KMS-11 (cell line): Measurements from ENCODE around the gene RNF213.
A peak's percentile ranks its signal among the peaks of the same experiment; 100 is the strongest.

Experiments
- H2AFZ ChIP-seq: fragments of 200-600 bp; sonication (generic); 2 replicates; pipeline ENCODE4 v1.6.1; 2016; ENCODE audit warnings: antibody characterized with exemption, mixed run types, low read depth
- H3K27ac ChIP-seq: fragments of 200-600 bp; sonication (generic); 2 replicates; pipeline ENCODE4 v1.6.1; 2016; ENCODE audit warnings: mild to moderate bottlenecking, mixed run types
- H3K27me3 ChIP-seq: fragments of 200-600 bp; sonication (generic); 2 replicates; pipeline ENCODE4 v1.6.1; 2017; ENCODE audit warnings: mild to moderate bottlenecking, low read depth, mixed run types, moderate library complexity; ENCODE audit not compliant: insufficient read depth
- H3K36me3 ChIP-seq: fragments of 200-600 bp; sonication (generic); 2 replicates; pipeline ENCODE4 v1.6.1; 2017; ENCODE audit warnings: mild to moderate bottlenecking, mixed run types; ENCODE audit not compliant: insufficient read depth
- H3K4me1 ChIP-seq: fragments of 200-600 bp; sonication (generic); 2 replicates; pipeline ENCODE4 v1.6.1; 2016; ENCODE audit warnings: mild to moderate bottlenecking, low read depth, mixed run types; ENCODE audit not compliant: poor library complexity, severe bottlenecking
- H3K4me2 ChIP-seq: fragments of 200-600 bp; sonication (generic); 2 replicates; pipeline ENCODE4 v1.7.0; 2016; ENCODE audit warnings: mild to moderate bottlenecking, mixed run types
- H3K4me3 ChIP-seq: fragments of 200-600 bp; sonication (generic); IDR thresholded peaks from 2 replicates; pipeline ENCODE4 v1.6.1; 2017; ENCODE audit warnings: low read depth, low read length, mixed read lengths; ENCODE audit not compliant: insufficient read depth
- H3K79me2 ChIP-seq: fragments of 200-600 bp; sonication (generic); 2 replicates; pipeline ENCODE4 v1.6.1; 2016; ENCODE audit warnings: low read depth, mixed run types; ENCODE audit not compliant: insufficient read depth
- H3K9ac ChIP-seq: fragments of 200-600 bp; sonication (generic); 2 replicates; pipeline ENCODE4 v1.6.1; 2016; ENCODE audit warnings: mild to moderate bottlenecking, mixed run types
- H4K20me1 ChIP-seq: fragments of 200-600 bp; sonication (generic); 2 replicates; pipeline ENCODE4 v1.6.1; 2016; ENCODE audit warnings: mild to moderate bottlenecking, mixed run types; ENCODE audit not compliant: insufficient read depth
- TF ChIP-seq, protein P1 (sequence below): fragments of 200-600 bp; sonication (generic); conservative IDR thresholded peaks from 2 replicates; pipeline ENCODE4 v1.6.1; 2017; ENCODE audit warnings: low read depth, mild to moderate bottlenecking, antibody characterized with exemption, low read length, moderate library complexity, mixed read lengths

The RNF213 gene

DNA sequence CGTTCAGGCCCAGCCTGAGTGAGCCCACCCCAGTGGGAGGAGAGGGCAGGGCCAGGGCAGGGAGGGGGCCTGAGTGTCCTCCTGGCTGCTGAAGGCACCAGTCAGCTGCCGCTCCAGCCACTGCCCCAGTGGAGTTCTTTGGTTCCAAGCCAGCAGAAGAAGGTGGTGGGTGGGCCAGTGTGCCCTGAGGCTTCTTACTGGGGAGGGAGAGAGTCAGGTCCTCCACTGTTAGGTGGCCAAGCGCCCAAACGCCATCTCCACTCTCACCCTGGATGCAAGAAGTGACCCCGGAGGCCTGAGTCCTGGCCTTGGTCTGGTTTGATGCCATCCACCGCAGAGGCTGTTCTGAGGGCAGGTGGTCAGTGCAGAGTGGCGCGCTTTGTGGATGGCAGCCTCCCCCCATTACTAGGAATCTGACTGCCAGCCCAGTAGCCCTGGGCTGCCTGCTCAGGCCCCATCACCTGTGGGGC lies 2.2 kb downstream of the RNF213 start:
- Histone ChIP-seq H2AFZ (no peak overlapping the region), H3K27me3 (no peaks in the 10 kb centered on the region), H3K4me3 (no peak overlapping the region), H3K4me1 (peaks cover 46% of the 10 kb centered on the region), H3K27ac (peak overlapping the region; percentile 88), H3K9ac (no peak overlapping the region), H3K4me2 (peak overlapping the region; percentile 99), H3K79me2 (no peaks in the 10 kb centered on the region), H4K20me1 (no peaks in the 10 kb centered on the region), H3K36me3 (no peaks in the 10 kb centered on the region)
- TF ChIP-seq, protein P1, sequence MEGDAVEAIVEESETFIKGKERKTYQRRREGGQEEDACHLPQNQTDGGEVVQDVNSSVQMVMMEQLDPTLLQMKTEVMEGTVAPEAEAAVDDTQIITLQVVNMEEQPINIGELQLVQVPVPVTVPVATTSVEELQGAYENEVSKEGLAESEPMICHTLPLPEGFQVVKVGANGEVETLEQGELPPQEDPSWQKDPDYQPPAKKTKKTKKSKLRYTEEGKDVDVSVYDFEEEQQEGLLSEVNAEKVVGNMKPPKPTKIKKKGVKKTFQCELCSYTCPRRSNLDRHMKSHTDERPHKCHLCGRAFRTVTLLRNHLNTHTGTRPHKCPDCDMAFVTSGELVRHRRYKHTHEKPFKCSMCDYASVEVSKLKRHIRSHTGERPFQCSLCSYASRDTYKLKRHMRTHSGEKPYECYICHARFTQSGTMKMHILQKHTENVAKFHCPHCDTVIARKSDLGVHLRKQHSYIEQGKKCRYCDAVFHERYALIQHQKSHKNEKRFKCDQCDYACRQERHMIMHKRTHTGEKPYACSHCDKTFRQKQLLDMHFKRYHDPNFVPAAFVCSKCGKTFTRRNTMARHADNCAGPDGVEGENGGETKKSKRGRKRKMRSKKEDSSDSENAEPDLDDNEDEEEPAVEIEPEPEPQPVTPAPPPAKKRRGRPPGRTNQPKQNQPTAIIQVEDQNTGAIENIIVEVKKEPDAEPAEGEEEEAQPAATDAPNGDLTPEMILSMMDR: no peak

DNA sequence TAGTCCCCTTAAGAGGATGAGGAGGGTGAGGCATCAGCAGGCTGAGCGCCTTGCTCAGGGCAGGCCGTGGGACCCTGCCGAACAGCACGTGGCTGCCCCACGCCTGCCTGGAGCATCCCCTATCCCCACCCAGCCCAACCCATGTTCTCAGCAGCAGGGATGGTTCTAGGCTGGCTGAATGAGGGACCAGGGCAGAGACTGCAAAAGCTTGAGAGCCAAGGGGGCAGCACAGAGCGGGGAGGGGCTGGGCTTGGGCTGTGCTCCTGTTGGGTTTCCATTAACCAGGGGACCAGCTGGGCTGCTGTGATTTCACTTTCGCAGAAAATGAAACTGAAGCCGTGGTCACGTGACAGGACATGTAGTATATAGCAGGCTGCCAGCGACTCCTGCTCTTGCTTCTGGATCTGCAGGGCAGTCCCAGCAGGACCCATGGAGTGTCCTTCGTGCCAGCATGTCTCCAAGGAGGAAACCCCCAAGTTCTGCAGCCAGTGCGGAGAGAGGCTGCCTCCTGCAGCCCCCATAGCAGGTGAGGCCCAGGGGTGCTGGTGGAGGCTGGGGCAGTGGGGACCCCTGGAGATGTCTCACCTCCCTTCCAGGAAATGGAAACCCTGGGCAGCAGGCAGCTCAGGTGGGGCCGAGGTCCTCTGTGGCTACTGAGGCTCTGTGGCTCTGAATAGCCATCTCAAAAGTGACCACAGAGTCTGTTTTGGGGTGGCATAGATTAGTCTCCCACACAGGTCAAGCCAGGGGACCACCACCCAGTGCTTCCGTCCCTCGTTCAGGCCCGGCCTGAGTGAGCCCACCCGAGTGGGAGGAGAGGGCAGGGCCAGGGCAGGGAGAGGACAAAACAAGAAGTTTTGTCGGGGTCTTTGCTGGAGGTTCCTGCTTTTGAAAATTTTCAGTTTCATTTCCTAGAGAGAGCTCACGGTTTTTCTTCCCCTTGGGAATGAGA lies 2.9 kb downstream of the RNF213 start:
- Histone ChIP-seq H3K27me3 (no peaks in the 10 kb centered on the region), H3K79me2 (no peaks in the 10 kb centered on the region), H2AFZ (no peak overlapping the region), H4K20me1 (no peaks in the 10 kb centered on the region), H3K4me3 (no peak overlapping the region), H3K4me1 (peaks cover 41% of the 10 kb centered on the region), H3K36me3 (no peaks in the 10 kb centered on the region), H3K9ac (peak overlapping the region; percentile 19; the same call in 1 of the 2 replicates), H3K27ac (peak overlapping the region; percentile 88), H3K4me2 (peak overlapping the region; percentile 99)
- TF ChIP-seq, protein P1: no peak

DNA sequence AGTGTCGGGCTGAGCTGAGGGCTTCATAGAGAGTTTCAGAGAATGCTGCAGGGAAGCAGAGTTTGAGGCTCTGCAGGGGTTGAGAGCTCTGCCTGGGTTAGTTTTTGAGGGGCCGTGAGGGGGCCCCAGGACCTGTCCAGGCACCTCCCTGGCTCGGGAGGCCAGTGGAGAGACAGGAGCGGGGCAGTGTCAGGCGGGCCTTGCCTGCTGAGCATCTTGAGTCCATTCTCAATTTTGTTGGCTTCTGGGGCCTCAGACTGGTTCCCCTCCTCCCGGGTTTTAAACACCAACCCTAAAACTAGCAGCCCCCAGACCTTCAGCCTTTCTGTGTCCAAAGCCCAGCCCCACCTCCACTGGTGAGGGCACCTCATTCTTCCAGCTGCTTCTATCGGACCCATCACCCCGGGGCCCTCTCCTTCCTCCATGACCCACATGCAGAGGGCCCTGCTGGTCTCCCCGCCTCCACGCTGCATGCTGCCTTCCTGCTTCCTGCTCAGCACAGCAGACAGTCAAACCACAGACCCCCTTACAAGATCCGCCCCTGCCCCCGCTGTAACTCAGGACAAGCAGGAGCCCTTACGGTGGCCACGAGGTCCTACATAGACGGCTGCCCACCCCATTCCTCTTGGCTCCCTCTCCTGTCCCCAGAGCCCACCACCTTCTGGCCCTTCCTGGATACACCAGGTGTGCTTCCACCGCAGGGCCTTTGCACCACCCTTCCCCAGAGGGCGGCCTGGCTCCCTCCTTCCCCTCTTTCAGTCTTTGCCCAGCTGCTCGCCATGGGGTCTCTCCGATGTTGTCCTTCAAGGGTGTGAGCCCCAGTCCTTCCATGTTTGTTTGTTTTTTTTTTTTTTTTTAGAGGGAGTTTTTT lies 3.8 kb downstream of the RNF213 start:
- H3K9ac ChIP-seq: no peak overlapping the region
- no peaks in the 10 kb centered on the region for H3K27me3 ChIP-seq
- H3K4me1 ChIP-seq: peaks cover 33% of the 10 kb centered on the region
- no peak overlapping the region for H3K4me3 ChIP-seq
- TF ChIP-seq, protein P1: no peak
- H3K27ac ChIP-seq: no peak overlapping the region
- H3K36me3 ChIP-seq: no peaks in the 10 kb centered on the region
- no peaks in the 10 kb centered on the region for H3K79me2 ChIP-seq
- H2AFZ ChIP-seq: no peak overlapping the region
- H3K4me2 ChIP-seq: peak overlapping the region; percentile 99
- H4K20me1 ChIP-seq: no peaks in the 10 kb centered on the region

DNA sequence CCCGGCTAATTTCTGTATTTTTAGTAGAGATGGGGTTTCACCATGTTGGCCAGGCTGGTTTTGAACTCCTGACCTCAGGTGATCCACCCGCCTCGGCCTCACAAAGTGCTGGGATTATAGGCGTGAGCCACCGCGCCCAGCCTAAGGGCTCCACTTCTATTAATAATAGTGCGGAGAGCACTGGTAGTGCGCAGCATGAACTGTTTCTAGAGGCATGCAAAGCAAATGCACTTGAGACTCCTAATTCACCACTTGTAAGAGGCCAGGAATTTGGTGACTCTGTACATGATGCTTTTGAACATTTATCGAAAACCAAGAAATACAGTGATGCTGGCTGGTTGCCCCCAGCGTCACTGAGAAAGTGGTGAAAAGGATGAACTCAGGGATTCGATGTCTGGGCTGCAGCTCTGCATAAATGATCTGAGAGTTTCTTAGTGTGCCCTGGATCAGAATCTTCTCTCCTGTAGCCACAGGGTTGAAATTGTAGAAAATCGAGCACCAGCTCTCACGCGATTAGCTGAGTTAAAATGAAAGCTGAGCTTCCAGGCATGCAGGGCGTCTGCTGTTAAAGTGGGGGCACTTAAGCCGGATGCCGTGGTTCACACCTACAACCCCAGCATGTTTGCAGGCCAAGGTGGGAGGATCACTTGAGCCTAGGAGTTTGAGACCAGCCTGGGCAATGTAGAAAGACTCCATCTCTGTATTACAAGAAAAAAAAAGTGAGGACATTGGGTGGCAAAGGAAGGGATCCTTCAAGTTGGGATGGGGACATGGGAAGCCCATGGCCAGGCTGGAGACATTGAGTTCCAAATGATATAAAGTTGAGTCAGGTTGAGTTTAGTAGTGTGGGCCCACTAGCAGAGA lies 4.8 kb downstream of the RNF213 start:
- H3K4me3 ChIP-seq: no peak overlapping the region

More for the DNA sequence above, 4.8 kb downstream of the RNF213 start:
- TF ChIP-seq, protein P1: no peak
- no peaks in the 10 kb centered on the region for H3K36me3 ChIP-seq
- no peak overlapping the region for H3K27ac ChIP-seq
- H3K4me1 ChIP-seq: peaks cover 29% of the 10 kb centered on the region
- no peak overlapping the region for H3K9ac ChIP-seq
- H2AFZ ChIP-seq: no peak overlapping the region
- no peaks in the 10 kb centered on the region for H3K79me2 ChIP-seq
- no peak overlapping the region for H3K4me2 ChIP-seq
- H3K27me3 ChIP-seq: no peaks in the 10 kb centered on the region
- H4K20me1 ChIP-seq: no peaks in the 10 kb centered on the region
